Measurements from ENCODE around the gene ARG2.

ARG2 gene

GRCh38 chr14:67619446-67620216 is at the start of gene ARG2:
ARG2 (plus strand) TSS chr14:67619920; CDS start chr14:67619978, 58 bp downstream.
- DNase-seq (ENCODE audit: low spot score), result peak; percentile 95

GRCh38 chr14:67570453-67570852 is 49.3 kb upstream of the ARG2 start:
- DNase-seq (ENCODE audit: low spot score), result no peak

GRCh38 chr14:67571275-67571990 is 48.3 kb upstream of the ARG2 start:
- peak; percentile 68 for DNase-seq (ENCODE audit: low spot score)

GRCh38 chr14:67571991-67572323 is 47.8 kb upstream of the ARG2 start:
- no peak for DNase-seq (ENCODE audit: low spot score)

- DNase-seq (ENCODE audit: low spot score), result no peak
Observed at GRCh38 chr14:67572608-67573007, 47.1 kb upstream of the ARG2 start.

- DNase-seq (ENCODE audit: low spot score), result no peak
Observed at GRCh38 chr14:67573228-67574010, 46.3 kb upstream of the ARG2 start.

GRCh38 chr14:67574156-67574555 is 45.6 kb upstream of the ARG2 start:
- no peak for DNase-seq (ENCODE audit: low spot score)

GRCh38 chr14:67574806-67575205 is 44.9 kb upstream of the ARG2 start:
- no peak for DNase-seq (ENCODE audit: low spot score)

- DNase-seq (ENCODE audit: low spot score), result no peak
Observed at GRCh38 chr14:67575684-67576083, 44.0 kb upstream of the ARG2 start.

- no peak for DNase-seq (ENCODE audit: low spot score)
Observed at GRCh38 chr14:67576216-67576955, 43.3 kb upstream of the ARG2 start.

GRCh38 chr14:67577181-67577808 is 42.4 kb upstream of the ARG2 start:
- no peak for DNase-seq (ENCODE audit: low spot score)

GRCh38 chr14:67577909-67578749 is 41.6 kb upstream of the ARG2 start:
- no peak for DNase-seq (ENCODE audit: low spot score)

GRCh38 chr14:67579040-67579439 is 40.7 kb upstream of the ARG2 start:
- DNase-seq (ENCODE audit: low spot score), result no peak

GRCh38 chr14:67579636-67580035 is 40.1 kb upstream of the ARG2 start:
- DNase-seq (ENCODE audit: low spot score), result no peak

- no peak for DNase-seq (ENCODE audit: low spot score)
Observed at GRCh38 chr14:67580336-67581171, 39.2 kb upstream of the ARG2 start.

- no peak for DNase-seq (ENCODE audit: low spot score)
Observed at GRCh38 chr14:67581643-67582042, 38.1 kb upstream of the ARG2 start.

GRCh38 chr14:67582061-67582460 is 37.7 kb upstream of the ARG2 start:
- no peak for DNase-seq (ENCODE audit: low spot score)

GRCh38 chr14:67583711-67584644 is 35.7 kb upstream of the ARG2 start:
- DNase-seq (ENCODE audit: low spot score), result peak; percentile 39

GRCh38 chr14:67584978-67585377 is 34.7 kb upstream of the ARG2 start:
- no peak for DNase-seq (ENCODE audit: low spot score)

Measured in CD4-positive, alpha-beta T cell treated with Interleukin-15 for 4 hours (primary cell).